Activated CD8-positive, alpha-beta memory T cell treated with anti-CD3 and anti-CD28 coated beads, Interleukin-2, amount 10 ng/mL, durations not matched to agents 7 days and 5 days (primary cell): ENCODE data around the gene CRP. TPM values are rescaled to one million over a fixed set of nuclear protein-coding genes. Genes with fewer than 3 reads are reported as not detected.
"Not testable (repeated sequence)": the region's sequence is repeated elsewhere in the genome, so short reads cannot be mapped to it uniquely, and the experiment has no call there.

ENCODE experiments used
- ATAC-seq: fragments of 150-1000 bp; cut with Tn5 transposase; one replicate; pipeline ENCODE4 v1.10.0; 2021; ENCODE audit warnings: moderate library complexity
- CTCF ChIA-PET: fragments of 350-600 bp; sonication (Branson Sonifier 250); formaldehyde crosslinking; loops from one replicate; lab custom pipeline; 2021; ENCODE audit warnings: antibody characterized with exemption; lab: Charles Lee
- DNase-seq: peaks from one replicate; pipeline ENCODE4 v3.0.0-alpha.2; 2020
- H3K27ac Mint-ChIP-seq: one replicate; pipeline ENCODE4 v1.8.0; 2021; ENCODE audit warnings: mild to moderate bottlenecking, mixed read lengths
- H3K27me3 Mint-ChIP-seq: one replicate; pipeline ENCODE4 v1.8.0; 2021; ENCODE audit warnings: mixed read lengths
- H3K36me3 Mint-ChIP-seq: one replicate; pipeline ENCODE4 v1.8.0; 2021; ENCODE audit warnings: mild to moderate bottlenecking, mixed read lengths
- H3K4me1 Mint-ChIP-seq: one replicate; pipeline ENCODE4 v1.8.0; 2021; ENCODE audit warnings: mixed read lengths
- H3K4me3 Mint-ChIP-seq: one replicate; pipeline ENCODE4 v1.8.0; 2021; ENCODE audit warnings: mild to moderate bottlenecking, moderate library complexity, mixed read lengths
- H3K9me3 Mint-ChIP-seq: one replicate; pipeline ENCODE4 v1.8.0; 2022; ENCODE audit warnings: low read depth, mixed read lengths
- total RNA-seq, 2 experiments: library from RNA; stranded (reverse); gene quantifications; one replicate each; pipeline ENCODE4 v1.2.3, GENCODE V29; 2021

Gene CRP
- total RNA-seq, 2 experiments from 2014 or later, result not detected

GRCh38 chr1:159723188-159723587, 8.8 kb upstream of the CRP start:
- H3K4me3 Mint-ChIP-seq, DNase-seq, H3K9me3 Mint-ChIP-seq, ATAC-seq, H3K27ac Mint-ChIP-seq, H3K36me3 Mint-ChIP-seq, CTCF ChIA-PET, H3K4me1 Mint-ChIP-seq: not testable (repeated sequence)
- peaks cover 11% of the 10 kb centered on the region for H3K27me3 Mint-ChIP-seq

GRCh38 chr1:159719990-159720389, 5.6 kb upstream of the CRP start:
- H3K4me3 Mint-ChIP-seq, result no peak overlapping the region
- peaks cover 4% of the 10 kb centered on the region for H3K9me3 Mint-ChIP-seq
- no peak for ATAC-seq
- H3K27me3 Mint-ChIP-seq, result no peaks in the 10 kb centered on the region
- no peaks in the 10 kb centered on the region for H3K36me3 Mint-ChIP-seq
- H3K27ac Mint-ChIP-seq, result no peak overlapping the region
- H3K4me1 Mint-ChIP-seq, result no peaks in the 10 kb centered on the region
- CTCF ChIA-PET, result no interaction called here
- no peak for DNase-seq

GRCh38 chr1:159715855-159716254, 1.5 kb upstream of the CRP start:
- DNase-seq (no peak), ATAC-seq (no peak)
- Mint-ChIP-seq H3K36me3 (no peaks in the 10 kb centered on the region), H3K27ac (no peak overlapping the region), H3K4me1 (no peaks in the 10 kb centered on the region), H3K4me3 (no peak overlapping the region), H3K9me3 (peaks cover 4% of the 10 kb centered on the region), H3K27me3 (no peaks in the 10 kb centered on the region)
- CTCF ChIA-PET, result no interaction called here

- CTCF ChIA-PET, result no interaction called here
- DNase-seq, result no peak
- Mint-ChIP-seq H3K4me3 (no peak overlapping the region), H3K36me3 (no peaks in the 10 kb centered on the region), H3K27me3 (peaks cover 2% of the 10 kb centered on the region), H3K27ac (no peak overlapping the region), H3K4me1 (no peaks in the 10 kb centered on the region), H3K9me3 (no peaks in the 10 kb centered on the region)
- no peak for ATAC-seq
These were observed 2.3 kb downstream of the CRP start for GRCh38 chr1:159712080-159712479.

GRCh38 chr1:159707472-159708260, 6.7 kb downstream of the CRP start:
- Mint-ChIP-seq H3K27me3 (peaks cover 2% of the 10 kb centered on the region), H3K27ac (no peak overlapping the region), H3K4me3 (no peak overlapping the region), H3K9me3 (no peaks in the 10 kb centered on the region), H3K36me3 (no peaks in the 10 kb centered on the region), H3K4me1 (no peaks in the 10 kb centered on the region)
- ATAC-seq (no peak), DNase-seq (no peak)
- CTCF ChIA-PET, result no interaction called here

- CTCF ChIA-PET, result no interaction called here
- ATAC-seq, result no peak
- H3K27me3 Mint-ChIP-seq, result peaks cover 2% of the 10 kb centered on the region
These were observed 8.5 kb downstream of the CRP start for GRCh38 chr1:159705904-159706256.

GRCh38 chr1:159705251-159705903, 9.0 kb downstream of the CRP start:
- H3K36me3 Mint-ChIP-seq, result no peaks in the 10 kb centered on the region
- CTCF ChIA-PET, result no interaction called here
- no peaks in the 10 kb centered on the region for H3K9me3 Mint-ChIP-seq
- no peaks in the 10 kb centered on the region for H3K27me3 Mint-ChIP-seq
- ATAC-seq, result no peak
- DNase-seq, result no peak
- no peak overlapping the region for H3K27ac Mint-ChIP-seq
- H3K4me3 Mint-ChIP-seq, result no peak overlapping the region
- H3K4me1 Mint-ChIP-seq, result no peaks in the 10 kb centered on the region

More at GRCh38 chr1:159705904-159706256, 8.5 kb downstream of the CRP start:
- DNase-seq, result no peak
- H3K9me3 Mint-ChIP-seq, result no peaks in the 10 kb centered on the region
- no peaks in the 10 kb centered on the region for H3K36me3 Mint-ChIP-seq
- H3K4me3 Mint-ChIP-seq, result no peak overlapping the region
- H3K4me1 Mint-ChIP-seq, result no peaks in the 10 kb centered on the region
- H3K27ac Mint-ChIP-seq, result no peak overlapping the region

- H3K4me1 Mint-ChIP-seq, result no peaks in the 10 kb centered on the region
- no peak for ATAC-seq
- no peak overlapping the region for H3K27ac Mint-ChIP-seq
- CTCF ChIA-PET, result no interaction called here
- H3K36me3 Mint-ChIP-seq, result no peaks in the 10 kb centered on the region
- H3K27me3 Mint-ChIP-seq, result no peaks in the 10 kb centered on the region
- no peak overlapping the region for H3K4me3 Mint-ChIP-seq
- H3K9me3 Mint-ChIP-seq, result no peaks in the 10 kb centered on the region
- no peak for DNase-seq
These were observed 9.9 kb downstream of the CRP start for GRCh38 chr1:159704481-159704880.

- ATAC-seq (no peak), DNase-seq (no peak)
- no peak overlapping the region for H3K4me3 Mint-ChIP-seq
- no peaks in the 10 kb centered on the region for H3K4me1 Mint-ChIP-seq
- CTCF ChIA-PET, result no interaction called here
- no peaks in the 10 kb centered on the region for H3K36me3 Mint-ChIP-seq
- H3K9me3 Mint-ChIP-seq, result no peaks in the 10 kb centered on the region
- peaks cover 7% of the 10 kb centered on the region for H3K27me3 Mint-ChIP-seq
- no peak overlapping the region for H3K27ac Mint-ChIP-seq
These were observed 14.1 kb downstream of the CRP start for GRCh38 chr1:159700312-159700711.

GRCh38 chr1:159699653-159700052, 14.7 kb downstream of the CRP start:
- Mint-ChIP-seq H3K9me3 (no peaks in the 10 kb centered on the region), H3K27me3 (peaks cover 9% of the 10 kb centered on the region), H3K4me1 (no peaks in the 10 kb centered on the region), H3K36me3 (no peaks in the 10 kb centered on the region), H3K27ac (no peak overlapping the region), H3K4me3 (no peak overlapping the region)
- CTCF ChIA-PET, result no interaction called here
- no peak for DNase-seq
- ATAC-seq, result no peak

GRCh38 chr1:159699246-159699645, 15.1 kb downstream of the CRP start:
- no peak overlapping the region for H3K27ac Mint-ChIP-seq
- DNase-seq, result no peak
- CTCF ChIA-PET, result no interaction called here
- no peak overlapping the region for H3K4me3 Mint-ChIP-seq
- no peaks in the 10 kb centered on the region for H3K9me3 Mint-ChIP-seq
- peaks cover 12% of the 10 kb centered on the region for H3K27me3 Mint-ChIP-seq
- no peak for ATAC-seq
- H3K36me3 Mint-ChIP-seq, result no peaks in the 10 kb centered on the region
- H3K4me1 Mint-ChIP-seq, result no peaks in the 10 kb centered on the region

GRCh38 chr1:159687511-159687910, 26.9 kb downstream of the CRP start:
- Mint-ChIP-seq H3K4me1 (no peaks in the 10 kb centered on the region), H3K9me3 (no peaks in the 10 kb centered on the region), H3K27me3 (peaks cover 40% of the 10 kb centered on the region), H3K4me3 (no peak overlapping the region), H3K36me3 (no peaks in the 10 kb centered on the region), H3K27ac (no peak overlapping the region)
- DNase-seq (no peak), ATAC-seq (no peak)
- CTCF ChIA-PET, result no interaction called here

GRCh38 chr1:159686599-159687299, 27.6 kb downstream of the CRP start:
- peaks cover 36% of the 10 kb centered on the region for H3K27me3 Mint-ChIP-seq

GRCh38 chr1:159678939-159679338, 35.5 kb downstream of the CRP start:
- Mint-ChIP-seq H3K9me3 (no peaks in the 10 kb centered on the region), H3K36me3 (no peaks in the 10 kb centered on the region), H3K27me3 (peaks cover 11% of the 10 kb centered on the region), H3K4me3 (no peak overlapping the region), H3K4me1 (no peaks in the 10 kb centered on the region), H3K27ac (no peak overlapping the region)
- no peak for ATAC-seq
- DNase-seq, result no peak
- CTCF ChIA-PET, result no interaction called here

More at GRCh38 chr1:159686599-159687299, 27.6 kb downstream of the CRP start:
- Mint-ChIP-seq H3K27ac (no peak overlapping the region), H3K4me1 (no peaks in the 10 kb centered on the region), H3K4me3 (no peak overlapping the region), H3K9me3 (no peaks in the 10 kb centered on the region), H3K36me3 (no peaks in the 10 kb centered on the region)
- CTCF ChIA-PET, result no interaction called here
- DNase-seq, result no peak
- no peak for ATAC-seq
